Measurements from ENCODE around the gene RMI2. TPM values are rescaled to one million over a fixed set of nuclear protein-coding genes. Genes with fewer than 3 reads are reported as not detected.
"Not testable (repeated sequence)": the region's sequence is repeated elsewhere in the genome, so short reads cannot be mapped to it uniquely, and the experiment has no call there.

The RMI2 gene
- 0.76 TPM for total RNA-seq
- long read RNA-seq: 0 reads

GRCh38 chr16:11345040-11345862, at the start of gene RMI2:
RMI2 (plus strand) TSS chr16:11345459; CDS start chr16:11345472, 13 bp downstream.
- intact Hi-C loops (cut with DNase I): no loop called here
- peak; percentile 97 for ATAC-seq
- DNase-seq (ENCODE audit: missing footprints): peak; percentile 97

GRCh38 chr16:11295672-11296071, 49.6 kb upstream of the RMI2 start:
- no peak for DNase-seq (ENCODE audit: missing footprints)
- no peak for ATAC-seq
- intact Hi-C loops (cut with DNase I): loop anchor here (2.0 to 5.0 kb wide), 3 partner anchors 37 to 325 kb away; no protein-coding TSS in a partner anchor

- DNase-seq (ENCODE audit: missing footprints) (no peak), ATAC-seq (no peak)
- intact Hi-C loops (cut with DNase I): loop anchor here (2.0 to 5.0 kb wide), 3 partner anchors 38 to 326 kb away; no protein-coding TSS in a partner anchor
Measured at GRCh38 chr16:11296351-11296705, 48.9 kb upstream of the RMI2 start.

GRCh38 chr16:11296706-11297491, 48.4 kb upstream of the RMI2 start:
- ATAC-seq (peak; percentile 74), DNase-seq (ENCODE audit: missing footprints) (no peak)
- intact Hi-C loops (cut with DNase I): loop anchor here (2.0 to 5.0 kb wide), 3 partner anchors 38 to 326 kb away; no protein-coding TSS in a partner anchor

GRCh38 chr16:11297492-11298142, 47.6 kb upstream of the RMI2 start:
- intact Hi-C loops (cut with DNase I): loop anchor here (2.0 to 5.0 kb wide), 3 partner anchors 39 to 327 kb away; no protein-coding TSS in a partner anchor
- DNase-seq (ENCODE audit: missing footprints): peak; percentile 82

GRCh38 chr16:11298143-11298900, 46.9 kb upstream of the RMI2 start:
- intact Hi-C loops (cut with DNase I): loop anchor here (5.0 kb wide), 1 partner anchor 59 kb away; no protein-coding TSS in a partner anchor
- ATAC-seq (no peak), DNase-seq (ENCODE audit: missing footprints) (no peak)

More at GRCh38 chr16:11297492-11298142, 47.6 kb upstream of the RMI2 start:
- peak; percentile 95 for ATAC-seq

GRCh38 chr16:11298950-11299547, 46.2 kb upstream of the RMI2 start:
- not testable (repeated sequence) for DNase-seq (ENCODE audit: missing footprints); ATAC-seq
- intact Hi-C loops (cut with DNase I): loop anchor here (5.0 kb wide), 1 partner anchor 58 kb away; no protein-coding TSS in a partner anchor

GRCh38 chr16:11299865-11300559, 45.2 kb upstream of the RMI2 start:
- intact Hi-C loops (cut with DNase I): loop anchor here (5.0 kb wide), 1 partner anchor 57 kb away; no protein-coding TSS in a partner anchor
- DNase-seq (ENCODE audit: missing footprints) (no peak), ATAC-seq (no peak)

GRCh38 chr16:11300560-11300892, 44.7 kb upstream of the RMI2 start:
- DNase-seq (ENCODE audit: missing footprints) (no peak), ATAC-seq (no peak)
- intact Hi-C loops (cut with DNase I): no loop called here

GRCh38 chr16:11301645-11302501, 43.4 kb upstream of the RMI2 start:
- ATAC-seq (no peak), DNase-seq (ENCODE audit: missing footprints) (no peak)
- intact Hi-C loops (cut with DNase I): no loop called here

- DNase-seq (ENCODE audit: missing footprints) (no peak), ATAC-seq (no peak)
- intact Hi-C loops (cut with DNase I): no loop called here
Measured at GRCh38 chr16:11302977-11303376, 42.3 kb upstream of the RMI2 start.

- intact Hi-C loops (cut with DNase I): no loop called here
- DNase-seq (ENCODE audit: missing footprints) (no peak), ATAC-seq (no peak)
Measured at GRCh38 chr16:11303405-11304138, 41.7 kb upstream of the RMI2 start.

GRCh38 chr16:11306381-11306780, 38.9 kb upstream of the RMI2 start:
- DNase-seq (ENCODE audit: missing footprints): no peak
- intact Hi-C loops (cut with DNase I): no loop called here
- ATAC-seq: no peak

GRCh38 chr16:11306997-11307638, 38.1 kb upstream of the RMI2 start:
- DNase-seq (ENCODE audit: missing footprints) (no peak), ATAC-seq (no peak)
- intact Hi-C loops (cut with DNase I): no loop called here
